ENCODE data around the gene ASB11. TPM values are rescaled to one million over a fixed set of nuclear protein-coding genes. Genes with fewer than 3 reads are reported as not detected.

ASB11 gene
- total RNA-seq, 3 donors from 2014 or later: 0.09 to 0.27 (median 0.17) TPM

- TF ChIP-seq CTCF (IDR thresholded peaks at IDR 0.05): no peak
- Histone ChIP-seq H3K9me3 (no peaks in the 10 kb centered on the region), H3K4me1 (ENCODE audit: low read depth) (no peaks in the 10 kb centered on the region), H3K36me3 (ENCODE audit: low read depth) (no peaks in the 10 kb centered on the region), H3K4me3 (no peak overlapping the region)
- intact Hi-C loops (cut with DNase I, micrococcal nuclease): no loop called here
- ATAC-seq: no peak
- no peak for DNase-seq
Measured at GRCh38 chrX:15322072-15322471, 6.6 kb upstream of the ASB11 start.

GRCh38 chrX:15321447-15321846 is 6.0 kb upstream of the ASB11 start:
- no peaks in the 10 kb centered on the region for H3K36me3 ChIP-seq (ENCODE audit: low read depth)
- DNase-seq (no peak), ATAC-seq (no peak)
- H3K4me3 ChIP-seq: no peak overlapping the region
- H3K4me1 ChIP-seq (ENCODE audit: low read depth): no peaks in the 10 kb centered on the region
- intact Hi-C loops (cut with DNase I, micrococcal nuclease): no loop called here
- no peak for TF ChIP-seq CTCF (IDR thresholded peaks at IDR 0.05)
- no peaks in the 10 kb centered on the region for H3K9me3 ChIP-seq

- intact Hi-C loops (cut with DNase I, micrococcal nuclease): no loop called here
- Histone ChIP-seq H3K4me3 (no peak overlapping the region), H3K4me1 (ENCODE audit: low read depth) (no peaks in the 10 kb centered on the region), H3K9me3 (no peaks in the 10 kb centered on the region), H3K36me3 (ENCODE audit: low read depth) (no peaks in the 10 kb centered on the region)
- DNase-seq: no peak
- no peak for ATAC-seq
- TF ChIP-seq CTCF (IDR thresholded peaks at IDR 0.05): no peak
Measured at GRCh38 chrX:15320297-15320696, 4.9 kb upstream of the ASB11 start.

GRCh38 chrX:15319075-15319474 is 3.6 kb upstream of the ASB11 start:
- no peak for TF ChIP-seq CTCF (IDR thresholded peaks at IDR 0.05)
- no peaks in the 10 kb centered on the region for H3K9me3 ChIP-seq
- H3K4me3 ChIP-seq: no peak overlapping the region
- no peaks in the 10 kb centered on the region for H3K36me3 ChIP-seq (ENCODE audit: low read depth)
- ATAC-seq (no peak), DNase-seq (no peak)
- no peaks in the 10 kb centered on the region for H3K4me1 ChIP-seq (ENCODE audit: low read depth)
- intact Hi-C loops (cut with DNase I, micrococcal nuclease): no loop called here

GRCh38 chrX:15314472-15314871 is 968 bp downstream of the ASB11 start:
- no peak for TF ChIP-seq CTCF (IDR thresholded peaks at IDR 0.05)
- ATAC-seq (no peak), DNase-seq (no peak)
- Histone ChIP-seq H3K36me3 (ENCODE audit: low read depth) (no peaks in the 10 kb centered on the region), H3K4me3 (no peak overlapping the region), H3K9me3 (no peaks in the 10 kb centered on the region), H3K4me1 (ENCODE audit: low read depth) (no peaks in the 10 kb centered on the region)
- intact Hi-C loops (cut with DNase I, micrococcal nuclease): no loop called here

- DNase-seq (no peak), ATAC-seq (no peak)
- Histone ChIP-seq H3K36me3 (ENCODE audit: low read depth) (no peaks in the 10 kb centered on the region), H3K4me1 (ENCODE audit: low read depth) (no peaks in the 10 kb centered on the region), H3K9me3 (no peaks in the 10 kb centered on the region), H3K4me3 (no peak overlapping the region)
- no peak for TF ChIP-seq CTCF (IDR thresholded peaks at IDR 0.05)
- intact Hi-C loops (cut with DNase I, micrococcal nuclease): no loop called here
Measured at GRCh38 chrX:15311119-15311518, 4.3 kb downstream of the ASB11 start.
